ENCODE measurements around the gene TNFSF15. TPM values are rescaled to one million over a fixed set of nuclear protein-coding genes. Genes with fewer than 3 reads are reported as not detected.

Gene TNFSF15
- total and polyA plus RNA-seq, 7 donors = 0.03 to 0.13 (median 0.04) TPM; not detected in 2

- H3K9me3 ChIP-seq = no peaks in the 10 kb centered on the region
- intact Hi-C loops (cut with DNase I) = no loop called here
- no peaks in the 10 kb centered on the region for H3K27me3 ChIP-seq (ENCODE audit: insufficient read depth in 3 of 3, low read length in 2 of 3)
- H3K4me3 ChIP-seq = no peak overlapping the region
- H3K36me3 ChIP-seq (ENCODE audit: insufficient read depth in 1 of 2, low read depth in 1 of 2) = no peaks in the 10 kb centered on the region
- no peak for ATAC-seq
- peaks cover 17% of the 10 kb centered on the region for H3K4me1 ChIP-seq
- no peak for TF ChIP-seq CTCF (IDR thresholded peaks at IDR 0.05)
- no peak overlapping the region for H3K27ac ChIP-seq
- DNase-seq = no peak
- 57 to 73% (median 60%) methylated on average over 3 of the region's 3 CpGs for WGBS, 3 donors
These were observed 4.8 kb upstream of the TNFSF15 start for GRCh38 chr9:114810614-114811013.

GRCh38 chr9:114806526-114806900 is 674 bp upstream of the TNFSF15 start:
- H3K27ac ChIP-seq = no peak overlapping the region
- DNase-seq (no peak), ATAC-seq (no peak)
- peaks cover 19% of the 10 kb centered on the region for H3K4me1 ChIP-seq
- intact Hi-C loops (cut with DNase I) = no loop called here
- H3K9me3 ChIP-seq = no peaks in the 10 kb centered on the region
- 34 to 43% (median 40%) methylated on average over 2 of the region's 2 CpGs for WGBS, 3 donors
- H3K27me3 ChIP-seq (ENCODE audit: insufficient read depth in 3 of 3, low read length in 2 of 3) = no peaks in the 10 kb centered on the region
- H3K4me3 ChIP-seq = no peak overlapping the region
- TF ChIP-seq CTCF (IDR thresholded peaks at IDR 0.05) = no peak
- H3K36me3 ChIP-seq (ENCODE audit: insufficient read depth in 1 of 2, low read depth in 1 of 2) = no peaks in the 10 kb centered on the region

- no peaks in the 10 kb centered on the region for H3K36me3 ChIP-seq (ENCODE audit: insufficient read depth in 1 of 2, low read depth in 1 of 2)
- intact Hi-C loops (cut with DNase I) = no loop called here
- H3K27ac ChIP-seq = no peak overlapping the region
- WGBS, 3 donors = 39 to 50% (median 40%) methylated on average over 5 of the region's 5 CpGs
- H3K9me3 ChIP-seq = no peaks in the 10 kb centered on the region
- H3K27me3 ChIP-seq (ENCODE audit: insufficient read depth in 3 of 3, low read length in 2 of 3) = no peaks in the 10 kb centered on the region
- DNase-seq (no peak), ATAC-seq (no peak)
- TF ChIP-seq CTCF (IDR thresholded peaks at IDR 0.05) = no peak
- no peak overlapping the region for H3K4me3 ChIP-seq
- peaks cover 19% of the 10 kb centered on the region for H3K4me1 ChIP-seq
These were observed 1.3 kb downstream of the TNFSF15 start for GRCh38 chr9:114804505-114804904.

GRCh38 chr9:114803479-114804265 is 2.2 kb downstream of the TNFSF15 start:
- Histone ChIP-seq H3K36me3 (ENCODE audit: insufficient read depth in 1 of 2, low read depth in 1 of 2) (no peaks in the 10 kb centered on the region), H3K4me1 (peaks cover 19% of the 10 kb centered on the region), H3K27ac (no peak overlapping the region), H3K4me3 (no peak overlapping the region), H3K27me3 (ENCODE audit: insufficient read depth in 3 of 3, low read length in 2 of 3) (no peaks in the 10 kb centered on the region), H3K9me3 (no peaks in the 10 kb centered on the region)
- no peak for DNase-seq
- no peak for TF ChIP-seq CTCF (IDR thresholded peaks at IDR 0.05)
- intact Hi-C loops (cut with DNase I) = no loop called here
- WGBS, 3 donors = 81 to 86% (median 83%) methylated on average over 1 of the region's 1 CpG
- no peak for ATAC-seq

GRCh38 chr9:114799925-114800324 is 5.9 kb downstream of the TNFSF15 start:
- intact Hi-C loops (cut with DNase I) = loop anchor here in 1 of 2 donors (1.0 kb wide), 1 partner anchor 12 kb away; no protein-coding TSS in a partner anchor

More at GRCh38 chr9:114799925-114800324, 5.9 kb downstream of the TNFSF15 start:
- Histone ChIP-seq H3K9me3 (no peaks in the 10 kb centered on the region), H3K36me3 (ENCODE audit: insufficient read depth in 1 of 2, low read depth in 1 of 2) (no peaks in the 10 kb centered on the region), H3K4me3 (no peak overlapping the region), H3K27ac (no peak overlapping the region), H3K27me3 (ENCODE audit: insufficient read depth in 3 of 3, low read length in 2 of 3) (no peaks in the 10 kb centered on the region), H3K4me1 (no peaks in the 10 kb centered on the region)
- ATAC-seq (no peak), DNase-seq (no peak)
- whole genome bisulfite sequencing, 3 donors = 80 to 93% (median 84%) methylated on average over 2 of the region's 2 CpGs
- TF ChIP-seq CTCF (IDR thresholded peaks at IDR 0.05) = no peak
